GM19193 (cell line): ENCODE measurements around the gene PKHD1.

ENCODE experiments used
- POLR2A ChIP-seq: IDR thresholded peaks from 4 replicates; pipeline ENCODE4 v1.6.1; 2011; ENCODE audit not compliant: insufficient read depth, insufficient read length; ENCODE audit errors: extremely low read depth

PKHD1 gene

GRCh38 chr6:51805517-51805916 is 281.9 kb downstream of the PKHD1 start:
- TF ChIP-seq POLR2A = no peak

- TF ChIP-seq POLR2A = no peak
Measured at GRCh38 chr6:51800603-51801002, 286.8 kb downstream of the PKHD1 start.

- TF ChIP-seq POLR2A = no peak
Measured at GRCh38 chr6:51793393-51793792, 294.0 kb downstream of the PKHD1 start.

GRCh38 chr6:51792273-51793030 is 295.0 kb downstream of the PKHD1 start:
- no peak for TF ChIP-seq POLR2A

GRCh38 chr6:51790946-51791345 is 296.5 kb downstream of the PKHD1 start:
- no peak for TF ChIP-seq POLR2A

GRCh38 chr6:51788121-51788520 is 299.3 kb downstream of the PKHD1 start:
- no peak for TF ChIP-seq POLR2A

GRCh38 chr6:51778666-51779065 is 308.7 kb downstream of the PKHD1 start:
- no peak for TF ChIP-seq POLR2A

GRCh38 chr6:51777618-51778017 is 309.8 kb downstream of the PKHD1 start:
- TF ChIP-seq POLR2A = no peak

GRCh38 chr6:51775942-51776860 is 311.2 kb downstream of the PKHD1 start:
- TF ChIP-seq POLR2A = no peak

- TF ChIP-seq POLR2A = no peak
Measured at GRCh38 chr6:51768087-51768486, 319.3 kb downstream of the PKHD1 start.

- no peak for TF ChIP-seq POLR2A
Measured at GRCh38 chr6:51765230-51765629, 322.2 kb downstream of the PKHD1 start.

- TF ChIP-seq POLR2A = no peak
Measured at GRCh38 chr6:51753635-51754034, 333.8 kb downstream of the PKHD1 start.

GRCh38 chr6:51743999-51744398 is 343.4 kb downstream of the PKHD1 start:
- no peak for TF ChIP-seq POLR2A

- TF ChIP-seq POLR2A = no peak
Measured at GRCh38 chr6:51740658-51741057, 346.8 kb downstream of the PKHD1 start.

GRCh38 chr6:51738614-51739013 is 348.8 kb downstream of the PKHD1 start:
- TF ChIP-seq POLR2A = no peak
